Sigmoid colon (tissue), 4 donors: ENCODE data around the gene UBE3C.

ENCODE experiments used
- EP300 ChIP-seq, 4 donors: sonication (generic); formaldehyde crosslinking; IDR thresholded peaks; one replicate each; pipeline ENCODE4 v1.6.1; 2017; ENCODE audit warnings: antibody characterized with exemption in 4 of 4
- POLR2AphosphoS5 ChIP-seq, 4 donors: sonication (generic); formaldehyde crosslinking; IDR thresholded peaks; one replicate each; pipeline ENCODE4 v1.6.1; 2017; ENCODE audit warnings: antibody characterized with exemption in 4 of 4
- TF ChIP-seq, protein P1 (sequence below), 4 experiments: fragments of 450-650 bp in 3 of 4; fragments of 200-600 bp in 1 of 4; IDR thresholded peaks; one replicate each; pipeline ENCODE4 v1.5.1; 2016 to 2019; ENCODE audit warnings: antibody characterized with exemption in 4 of 4, mild to moderate bottlenecking in 3 of 4, moderate library complexity in 2 of 4

- TF ChIP-seq EP300 (IDR thresholded peaks at IDR 0.05): no peak
- TF ChIP-seq, protein P1, sequence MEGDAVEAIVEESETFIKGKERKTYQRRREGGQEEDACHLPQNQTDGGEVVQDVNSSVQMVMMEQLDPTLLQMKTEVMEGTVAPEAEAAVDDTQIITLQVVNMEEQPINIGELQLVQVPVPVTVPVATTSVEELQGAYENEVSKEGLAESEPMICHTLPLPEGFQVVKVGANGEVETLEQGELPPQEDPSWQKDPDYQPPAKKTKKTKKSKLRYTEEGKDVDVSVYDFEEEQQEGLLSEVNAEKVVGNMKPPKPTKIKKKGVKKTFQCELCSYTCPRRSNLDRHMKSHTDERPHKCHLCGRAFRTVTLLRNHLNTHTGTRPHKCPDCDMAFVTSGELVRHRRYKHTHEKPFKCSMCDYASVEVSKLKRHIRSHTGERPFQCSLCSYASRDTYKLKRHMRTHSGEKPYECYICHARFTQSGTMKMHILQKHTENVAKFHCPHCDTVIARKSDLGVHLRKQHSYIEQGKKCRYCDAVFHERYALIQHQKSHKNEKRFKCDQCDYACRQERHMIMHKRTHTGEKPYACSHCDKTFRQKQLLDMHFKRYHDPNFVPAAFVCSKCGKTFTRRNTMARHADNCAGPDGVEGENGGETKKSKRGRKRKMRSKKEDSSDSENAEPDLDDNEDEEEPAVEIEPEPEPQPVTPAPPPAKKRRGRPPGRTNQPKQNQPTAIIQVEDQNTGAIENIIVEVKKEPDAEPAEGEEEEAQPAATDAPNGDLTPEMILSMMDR (IDR thresholded peaks at IDR 0.05): no peak
- TF ChIP-seq POLR2AphosphoS5 (IDR thresholded peaks at IDR 0.05): no peak
These were observed 115.1 kb downstream of the UBE3C start for GRCh38 chr7:157253850-157254249.
